ENCODE results near the gene LOXHD1. TPM values are rescaled to one million over a fixed set of nuclear protein-coding genes. Genes with fewer than 3 reads are reported as not detected.

Gene LOXHD1
- total and polyA plus RNA-seq, 2 of the 13 experiments (the other 11 are each of a cell fraction or from before 2014, with no cell fraction given): not detected

DNA sequence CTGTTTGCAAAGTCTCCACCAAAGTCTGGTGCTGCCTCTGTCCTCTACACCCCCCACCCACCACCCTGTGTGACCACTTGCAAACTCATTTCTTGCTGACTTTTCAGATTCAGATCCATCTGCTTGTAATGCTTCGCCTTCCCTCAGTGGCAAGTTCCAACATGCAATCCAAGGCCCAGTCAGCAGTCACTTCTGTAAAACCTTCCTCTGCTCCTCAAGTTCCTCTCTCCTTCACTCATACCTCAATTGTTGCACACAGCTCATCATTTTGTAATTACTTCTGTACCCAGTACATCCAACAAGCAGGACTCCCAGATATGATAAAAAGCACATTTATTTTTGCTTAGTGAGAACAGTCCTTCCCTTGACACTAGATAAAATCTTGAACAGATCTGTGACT is 6.5 kb upstream of the LOXHD1 start:
- Histone ChIP-seq H2AFZ (ENCODE audit: low read length) (no peak overlapping the region), H3K4me1 (ENCODE audit: insufficient read depth, low read length) (no peaks in the 10 kb centered on the region), H3K27ac (ENCODE audit: extremely low read length, insufficient read depth, low read length) (no peak overlapping the region), H3K36me3 (replicated peaks in 1 of 2; ENCODE audit: control insufficient read depth in 1 of 2, insufficient read depth in 2 of 2, low read length in 2 of 2) (no peaks in the 10 kb centered on the region), H3K27me3 (ENCODE audit: control insufficient read depth in 1 of 2, insufficient read depth in 2 of 2, low read length in 2 of 2) (no peaks in the 10 kb centered on the region; a peak in 1 of 5 replicates), H3K4me2 (ENCODE audit: low read depth, low read length) (no peak overlapping the region), H3K9me3 (ENCODE audit: low read length) (no peaks in the 10 kb centered on the region), H3K4me3 (replicated peaks in 1 of 3; ENCODE audit: insufficient read depth in 1 of 3, low read depth in 2 of 3, low read length in 3 of 3) (no peak overlapping the region), H4K20me1 (ENCODE audit: insufficient read depth, low read length) (no peaks in the 10 kb centered on the region), H3K9ac (ENCODE audit: insufficient read depth, low read depth, low read length) (no peak overlapping the region), H3K79me2 (ENCODE audit: insufficient read depth, low read length) (no peaks in the 10 kb centered on the region)
- CTCF ChIA-PET (ENCODE audit: low intra/inter-chr PET ratio, low total read pairs): no interaction called here
- TF ChIP-seq KLF6 (CRISPR knock-in tag; IDR thresholded peaks at IDR 0.05): no peak
- TF ChIP-seq ZNF784 (CRISPR knock-in tag; IDR thresholded peaks at IDR 0.05; ENCODE audit: borderline replicate concordance): no peak
- no peak for TF ChIP-seq ZBTB2 (CRISPR knock-in tag; IDR thresholded peaks at IDR 0.05; ENCODE audit: low read depth)
- TF ChIP-seq WIZ (CRISPR knock-in tag; IDR thresholded peaks at IDR 0.05): no peak
- TF ChIP-seq, protein P1, sequence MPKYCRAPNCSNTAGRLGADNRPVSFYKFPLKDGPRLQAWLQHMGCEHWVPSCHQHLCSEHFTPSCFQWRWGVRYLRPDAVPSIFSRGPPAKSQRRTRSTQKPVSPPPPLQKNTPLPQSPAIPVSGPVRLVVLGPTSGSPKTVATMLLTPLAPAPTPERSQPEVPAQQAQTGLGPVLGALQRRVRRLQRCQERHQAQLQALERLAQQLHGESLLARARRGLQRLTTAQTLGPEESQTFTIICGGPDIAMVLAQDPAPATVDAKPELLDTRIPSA (CRISPR knock-in tag; IDR thresholded peaks at IDR 0.05; ENCODE audit: borderline replicate concordance): no peak
- no peak for TF ChIP-seq BRD4 (CRISPR knock-in tag; IDR thresholded peaks at IDR 0.05)
- no peak for TF ChIP-seq JUN (CRISPR knock-in tag; IDR thresholded peaks at IDR 0.05)
- no peak for TF ChIP-seq TCF7L2 (IDR thresholded peaks at IDR 0.05; ENCODE audit: low read depth, low read length)
- TF ChIP-seq NCOR1 (IDR thresholded peaks at IDR 0.05; ENCODE audit: borderline replicate concordance, low read length): no peak
- TF ChIP-seq TP53 (CRISPR knock-in tag; conservative IDR thresholded peaks at IDR 0.05): no peak
- TF ChIP-seq PPARG (CRISPR knock-in tag; conservative IDR thresholded peaks at IDR 0.05): no peak
- no peak for TF ChIP-seq ZNF251 (CRISPR knock-in tag; IDR thresholded peaks at IDR 0.05)
- no peak for TF ChIP-seq SNRNP70 (IDR thresholded peaks at IDR 0.05; ENCODE audit: low read depth, low read length)
- no peak for TF ChIP-seq CBX2 (IDR thresholded peaks at IDR 0.05; ENCODE audit: low read depth, low read length)
- no peak for TF ChIP-seq CBX2 (CRISPR knock-in tag; IDR thresholded peaks at IDR 0.05; ENCODE audit: low read depth)
- TF ChIP-seq ZBTB21 (CRISPR knock-in tag; IDR thresholded peaks at IDR 0.05): no peak
- TF ChIP-seq NONO (IDR thresholded peaks at IDR 0.05): no peak
- TF ChIP-seq NONO (CRISPR knock-in tag; conservative IDR thresholded peaks at IDR 0.05): no peak
- no peak for TF ChIP-seq ZNF235 (CRISPR knock-in tag; IDR thresholded peaks at IDR 0.05; ENCODE audit: borderline replicate concordance)
- no peak for TF ChIP-seq SCMH1 (CRISPR knock-in tag; IDR thresholded peaks at IDR 0.05; ENCODE audit: borderline replicate concordance)
- TF ChIP-seq, protein P2, sequence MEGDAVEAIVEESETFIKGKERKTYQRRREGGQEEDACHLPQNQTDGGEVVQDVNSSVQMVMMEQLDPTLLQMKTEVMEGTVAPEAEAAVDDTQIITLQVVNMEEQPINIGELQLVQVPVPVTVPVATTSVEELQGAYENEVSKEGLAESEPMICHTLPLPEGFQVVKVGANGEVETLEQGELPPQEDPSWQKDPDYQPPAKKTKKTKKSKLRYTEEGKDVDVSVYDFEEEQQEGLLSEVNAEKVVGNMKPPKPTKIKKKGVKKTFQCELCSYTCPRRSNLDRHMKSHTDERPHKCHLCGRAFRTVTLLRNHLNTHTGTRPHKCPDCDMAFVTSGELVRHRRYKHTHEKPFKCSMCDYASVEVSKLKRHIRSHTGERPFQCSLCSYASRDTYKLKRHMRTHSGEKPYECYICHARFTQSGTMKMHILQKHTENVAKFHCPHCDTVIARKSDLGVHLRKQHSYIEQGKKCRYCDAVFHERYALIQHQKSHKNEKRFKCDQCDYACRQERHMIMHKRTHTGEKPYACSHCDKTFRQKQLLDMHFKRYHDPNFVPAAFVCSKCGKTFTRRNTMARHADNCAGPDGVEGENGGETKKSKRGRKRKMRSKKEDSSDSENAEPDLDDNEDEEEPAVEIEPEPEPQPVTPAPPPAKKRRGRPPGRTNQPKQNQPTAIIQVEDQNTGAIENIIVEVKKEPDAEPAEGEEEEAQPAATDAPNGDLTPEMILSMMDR (CRISPR knock-in tag; IDR thresholded peaks at IDR 0.05): no peak
- intact Hi-C loops (cut with micrococcal nuclease; ENCODE audit: unreplicated experiment) (no loop called here), in situ Hi-C loops (cut with HindIII; ENCODE audit: extremely low pct_ligation_motif_present, low pct_unique_long_range_greater_than_20kb) (no loop called here)
- ATAC-seq: no peak
- 0% methylated on average over 1 of the region's 1 CpG for WGBS (ENCODE audit: low lambda C conversion rate)
- BruUV-seq (replicated peaks): no TSS peak
- no peak for DNase-seq (ENCODE audit: low spot score)
- no peak for FAIRE-seq
- POLR2A ChIA-PET: no interaction called here
